Stimulated activated CD8-positive, alpha-beta memory T cell treated with anti-CD3 and anti-CD28 coated beads, Interleukin-15, amount 100 ng/mL, for 4 hours (primary cell): Measurements from ENCODE around the gene CDH23.

Source experiments
- DNase-seq, 2 donors: peaks; one replicate each; pipeline ENCODE4 v3.0.0-alpha.2; 2020; ENCODE audit warnings: low read depth in 2 of 2

CDH23 gene

DNA sequence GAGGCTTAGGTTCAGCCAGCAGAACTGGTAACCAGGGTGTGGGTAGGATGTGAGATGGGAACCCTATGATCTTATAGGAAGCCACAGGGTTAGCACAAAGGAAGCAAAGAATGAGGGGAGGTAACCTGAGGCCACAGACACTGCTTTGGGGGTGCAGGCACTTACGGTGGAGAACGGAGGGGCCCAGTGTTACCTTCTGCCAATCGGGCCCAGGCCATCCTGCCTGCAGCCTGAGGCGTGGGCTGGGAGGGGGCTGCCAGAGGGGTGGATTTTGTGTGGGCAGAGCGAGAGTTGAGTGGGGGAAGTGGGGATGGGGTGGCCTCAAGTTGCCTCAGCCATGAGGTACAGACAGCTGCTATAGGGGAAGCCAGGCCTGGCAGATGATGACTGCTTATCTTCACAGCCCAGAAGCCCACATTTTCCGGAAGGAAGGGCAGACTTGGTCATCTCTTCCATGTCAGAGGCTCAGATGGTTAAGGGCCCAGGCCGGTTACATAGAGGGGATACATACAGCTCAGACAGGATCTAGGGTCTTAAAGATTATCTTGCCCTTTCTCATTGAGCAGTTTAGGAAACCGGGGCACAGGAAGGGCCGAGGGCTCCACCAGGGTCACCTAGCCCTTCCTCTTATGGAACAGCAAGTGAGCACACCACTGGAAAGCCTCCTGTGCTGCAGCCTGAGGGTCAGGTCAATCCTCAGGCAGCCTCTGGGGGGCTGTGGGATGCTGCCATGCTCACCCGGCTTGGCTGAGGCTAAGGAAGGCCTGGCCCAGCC, 401.0 kb downstream of the CDH23 start:
- no peak for DNase-seq

DNA sequence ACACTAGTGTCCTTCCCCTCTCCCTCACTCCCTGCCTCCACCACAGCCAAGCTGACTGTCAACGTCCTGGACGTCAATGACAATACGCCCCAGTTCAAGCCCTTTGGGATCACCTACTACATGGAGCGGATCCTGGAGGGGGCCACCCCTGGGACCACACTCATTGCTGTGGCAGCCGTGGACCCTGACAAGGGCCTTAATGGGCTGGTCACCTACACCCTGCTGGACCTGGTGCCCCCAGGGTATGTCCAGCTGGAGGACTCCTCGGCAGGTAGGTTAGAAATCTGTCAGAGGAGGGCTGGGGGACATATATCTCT, 401.5 kb downstream of the CDH23 start:
- no peak for DNase-seq

DNA sequence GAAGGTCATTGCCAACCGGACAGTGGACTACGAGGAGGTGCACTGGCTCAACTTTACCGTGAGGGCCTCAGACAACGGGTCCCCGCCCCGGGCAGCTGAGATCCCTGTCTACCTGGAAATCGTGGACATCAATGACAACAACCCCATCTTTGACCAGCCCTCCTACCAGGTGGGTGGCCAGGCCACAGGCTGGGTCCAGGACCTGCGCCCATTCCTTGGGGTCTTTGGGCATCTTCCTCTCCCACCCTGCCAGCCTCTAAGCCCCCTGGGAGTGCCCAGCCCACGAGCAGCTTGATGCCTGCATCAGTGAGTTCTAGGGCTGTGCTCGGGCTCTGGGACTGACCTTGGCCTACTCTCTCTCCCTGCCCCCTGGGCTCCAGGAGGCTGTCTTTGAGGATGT, 402.4 kb downstream of the CDH23 start:
- no peak for DNase-seq

DNA sequence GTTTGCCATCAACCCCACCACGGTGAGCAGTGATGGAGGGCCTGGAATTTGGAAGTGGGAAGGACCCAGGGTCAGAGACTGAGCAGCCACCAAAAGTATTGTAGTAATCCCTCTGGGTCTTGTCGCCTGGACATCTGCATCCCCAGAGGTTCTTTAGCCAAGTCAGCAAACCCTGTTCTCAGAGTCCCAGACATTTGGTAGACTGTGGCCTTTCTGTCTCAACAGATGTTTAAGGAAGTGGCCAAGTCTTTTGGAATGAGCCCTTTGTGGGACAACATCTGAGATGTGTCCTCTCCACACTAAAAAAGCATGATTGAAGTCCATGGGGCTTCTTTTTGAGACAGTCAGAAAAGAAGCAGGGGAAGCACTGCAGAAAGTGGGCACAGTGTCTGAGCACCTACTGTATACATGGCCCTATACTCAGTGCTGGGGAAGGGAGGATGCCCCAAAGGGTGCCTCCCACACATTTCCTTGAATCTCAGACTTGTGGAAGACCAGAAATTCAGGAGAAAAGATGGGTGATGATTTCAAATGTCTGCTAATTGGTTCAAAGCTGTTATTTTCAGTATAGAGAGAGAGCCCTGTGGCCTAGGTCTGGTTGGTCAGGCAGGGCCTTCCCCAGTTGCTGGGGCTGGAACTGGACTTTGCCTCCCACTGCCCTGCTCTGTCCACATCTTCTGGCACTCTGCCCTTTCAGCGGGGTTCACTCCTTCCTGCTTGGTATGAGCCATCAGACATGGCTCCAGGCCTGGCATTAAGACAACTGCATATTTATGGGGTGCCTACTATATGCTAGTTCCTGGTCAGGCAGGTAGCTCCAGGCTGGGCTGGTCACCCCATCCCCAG, 403.1 kb downstream of the CDH23 start:
- DNase-seq: no peak

DNA sequence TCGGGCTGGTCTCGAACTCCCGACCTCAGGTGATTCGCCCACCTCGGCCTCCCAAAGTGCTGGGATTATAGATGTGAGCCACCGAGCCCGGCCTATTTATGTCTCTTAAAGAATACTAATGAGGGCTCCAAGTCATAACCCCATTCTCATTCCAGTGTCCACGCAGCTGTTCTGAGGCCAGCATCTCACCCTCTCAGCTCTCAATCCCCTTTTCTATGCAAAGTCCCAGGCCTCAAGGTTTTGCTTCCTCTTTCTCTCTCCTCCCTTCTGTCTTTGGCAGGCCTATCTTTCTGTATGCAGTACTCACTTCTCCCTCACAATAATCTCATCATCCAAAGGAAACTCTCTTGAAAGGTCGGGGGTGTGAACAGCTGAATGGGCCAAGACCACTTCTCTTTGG, 404.6 kb downstream of the CDH23 start:
- no peak for DNase-seq

- no peak for DNase-seq
These were observed 405.5 kb downstream of the CDH23 start for GRCh38 chr10:71802235-71802634.

GRCh38 chr10:71802715-71803488, 406.2 kb downstream of the CDH23 start:
- DNase-seq: no peak

- no peak for DNase-seq
These were observed 407.4 kb downstream of the CDH23 start for GRCh38 chr10:71804077-71804476.

DNA sequence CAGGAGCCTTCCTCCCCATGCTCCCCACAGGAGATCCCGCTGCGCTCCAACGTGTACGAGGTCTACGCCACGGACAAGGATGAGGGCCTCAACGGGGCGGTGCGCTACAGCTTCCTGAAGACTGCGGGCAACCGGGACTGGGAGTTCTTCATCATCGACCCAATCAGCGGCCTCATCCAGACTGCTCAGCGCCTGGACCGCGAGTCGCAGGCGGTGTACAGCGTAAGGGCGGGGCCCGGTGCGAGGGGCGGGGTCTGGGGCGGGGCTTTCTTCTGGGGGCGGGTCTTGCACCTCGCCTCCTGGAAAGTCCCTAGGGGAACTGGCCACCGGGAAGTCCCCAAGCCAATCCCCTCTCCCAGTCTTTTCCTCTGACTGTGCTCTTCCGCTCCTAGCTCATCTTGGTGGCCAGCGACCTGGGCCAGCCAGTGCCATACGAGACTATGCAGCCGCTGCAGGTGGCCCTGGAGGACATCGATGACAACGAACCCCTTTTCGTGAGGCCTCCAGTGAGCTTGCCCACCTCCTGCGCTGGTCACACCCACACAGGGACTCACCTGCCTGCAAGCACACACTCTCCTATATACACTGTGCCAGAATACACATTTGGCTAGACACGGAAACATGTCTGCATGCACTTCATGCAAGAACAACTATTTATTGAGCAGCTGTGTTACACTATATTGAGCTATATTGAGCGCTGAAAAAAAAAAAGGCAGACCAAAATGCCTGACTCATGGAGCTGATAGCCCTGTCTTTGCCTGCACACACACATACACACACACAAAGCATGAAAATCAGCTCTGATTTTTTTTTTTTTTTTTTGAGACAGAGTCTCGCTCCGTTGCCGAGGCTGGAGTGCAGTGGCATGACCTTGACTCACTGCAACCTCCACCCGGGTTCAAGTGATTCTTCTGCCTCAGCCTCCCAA, 409.3 kb downstream of the CDH23 start:
- no peak for DNase-seq

GRCh38 chr10:71806704-71807556, 410.2 kb downstream of the CDH23 start:
- no peak for DNase-seq

GRCh38 chr10:71807557-71808510, 411.1 kb downstream of the CDH23 start:
- no peak for DNase-seq

GRCh38 chr10:71809628-71810027, 412.9 kb downstream of the CDH23 start:
- DNase-seq: no peak

DNA sequence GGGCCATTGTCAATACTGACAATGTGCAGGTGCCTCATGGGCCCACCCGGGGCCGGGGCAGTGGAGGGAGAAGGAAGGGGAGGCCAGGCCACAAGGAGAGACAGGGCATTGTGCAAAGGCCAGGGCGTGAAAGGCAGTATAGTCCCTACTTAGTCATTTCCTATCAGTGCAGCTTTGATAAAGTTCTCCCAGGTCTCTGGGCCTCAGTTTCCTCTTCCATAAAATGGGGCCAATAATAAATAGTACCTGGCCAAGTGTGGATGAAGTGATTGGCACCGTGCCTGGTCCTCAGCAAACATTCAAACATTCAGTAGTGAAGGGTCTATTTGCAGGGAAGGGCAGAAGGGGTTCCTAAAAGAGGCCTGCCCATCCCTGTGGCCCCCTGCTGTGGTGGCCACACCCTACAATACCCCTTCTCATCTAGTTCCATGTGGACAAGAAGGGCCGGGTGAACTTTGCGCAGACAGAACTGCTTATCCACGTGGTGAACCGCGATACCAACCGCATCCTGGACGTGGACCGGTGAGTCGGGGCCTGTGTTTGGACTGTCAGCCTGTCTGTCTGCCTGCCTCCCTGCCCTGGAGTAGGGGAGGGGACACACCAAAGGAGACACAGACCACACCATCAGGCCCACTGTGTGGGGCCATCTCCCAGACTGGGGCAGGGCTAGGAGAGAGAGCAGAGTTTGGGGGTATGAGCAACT, 413.5 kb downstream of the CDH23 start:
- no peak for DNase-seq

GRCh38 chr10:71811351-71811750, 414.6 kb downstream of the CDH23 start:
- no peak for DNase-seq

DNA sequence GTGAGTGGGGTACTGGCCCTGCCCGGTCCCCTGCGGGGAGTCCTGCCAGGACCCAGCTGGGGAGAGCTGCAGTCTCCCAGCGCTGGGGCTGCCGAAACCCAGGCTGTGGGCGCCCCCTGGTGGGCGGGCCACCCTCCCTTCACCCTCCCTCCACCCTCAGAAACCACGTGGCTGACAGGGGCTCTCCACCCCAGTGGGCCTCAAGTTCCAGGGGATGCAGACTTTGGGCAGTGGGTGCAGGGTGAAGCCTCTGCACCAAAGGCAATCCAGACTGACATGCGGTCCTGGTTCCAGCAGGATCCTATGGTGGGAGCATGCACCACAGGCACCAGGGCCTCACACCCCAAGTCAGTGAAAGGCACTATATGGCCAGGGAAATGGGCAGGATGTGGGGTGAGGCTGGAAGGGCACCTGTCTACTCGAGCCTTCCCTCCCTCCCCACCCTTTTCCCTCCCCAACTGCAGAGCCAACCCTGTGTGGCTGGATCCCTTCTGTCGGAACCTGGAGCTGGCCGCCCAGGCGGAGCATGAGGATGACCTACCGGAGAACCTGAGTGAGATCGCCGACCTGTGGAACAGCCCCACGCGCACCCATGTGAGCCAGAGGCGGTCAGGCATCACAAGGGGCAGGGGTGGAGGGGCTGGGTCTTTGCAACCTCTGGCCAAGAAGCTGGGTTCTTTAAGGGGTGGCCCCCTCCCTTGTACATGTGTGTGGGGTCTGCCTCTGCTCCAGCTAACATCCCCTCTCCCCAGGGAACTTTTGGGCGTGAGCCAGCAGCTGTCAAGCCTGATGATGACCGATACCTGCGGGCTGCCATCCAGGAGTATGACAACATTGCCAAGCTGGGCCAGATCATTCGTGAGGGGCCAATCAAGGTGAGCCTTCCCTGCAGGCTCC, 415.5 kb downstream of the CDH23 start:
- peak; percentile 55 to 56 for DNase-seq

DNA sequence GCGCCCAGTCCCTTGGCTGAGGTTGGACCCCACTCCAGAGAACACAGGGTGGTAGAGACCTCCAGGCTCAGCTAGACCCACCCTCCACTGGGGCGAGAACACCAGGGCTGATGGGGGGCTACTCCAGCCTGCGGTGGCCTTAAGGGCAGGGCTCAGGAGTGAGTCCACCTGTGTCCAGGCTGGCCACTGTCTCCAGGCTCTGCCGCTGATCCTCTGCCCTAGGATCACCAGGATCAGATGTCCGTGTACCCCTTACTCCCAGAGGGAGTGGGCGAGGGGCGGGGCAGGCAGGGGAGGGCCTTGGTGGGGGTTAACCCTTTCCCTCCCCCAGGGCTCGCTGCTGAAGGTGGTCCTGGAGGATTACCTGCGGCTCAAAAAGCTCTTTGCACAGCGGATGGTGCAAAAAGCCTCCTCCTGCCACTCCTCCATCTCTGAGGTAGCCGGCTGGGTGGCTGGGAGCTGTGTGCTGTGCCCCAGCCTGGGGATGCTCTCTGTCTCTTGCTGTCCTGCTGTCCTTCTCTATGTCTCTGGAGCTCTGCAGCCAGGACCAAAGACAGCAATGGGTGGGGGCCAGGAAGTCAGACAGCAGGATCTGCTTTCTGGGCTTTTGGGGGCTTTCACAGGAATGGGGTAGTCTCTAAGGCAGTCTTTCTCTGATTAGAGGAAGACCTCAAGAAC, 416.3 kb downstream of the CDH23 start:
- no peak for DNase-seq

GRCh38 chr10:71814922-71815411, 418.2 kb downstream of the CDH23 start:
- DNase-seq: no peak
